HFF-Myc (cell line): ENCODE results near the gene TENM4.

Experiments used
- DNase-seq: peaks from one replicate; pipeline ENCODE4 v3.0.0-alpha.2; 2011; ENCODE audit warnings: low read depth; ENCODE audit errors: extremely low read depth
- H3K4me3 ChIP-seq: replicated peaks from 2 replicates; pipeline ENCODE4 v1.5.1; 2011; ENCODE audit warnings: low read depth, mild to moderate bottlenecking, control low read depth, low read length
- TF ChIP-seq, protein P1 (sequence below): IDR thresholded peaks from 2 replicates; pipeline ENCODE4 v1.5.1; 2012; ENCODE audit warnings: mild to moderate bottlenecking, low read depth, low read length, control low read depth; ENCODE audit errors: missing control alignments

Gene TENM4

DNA sequence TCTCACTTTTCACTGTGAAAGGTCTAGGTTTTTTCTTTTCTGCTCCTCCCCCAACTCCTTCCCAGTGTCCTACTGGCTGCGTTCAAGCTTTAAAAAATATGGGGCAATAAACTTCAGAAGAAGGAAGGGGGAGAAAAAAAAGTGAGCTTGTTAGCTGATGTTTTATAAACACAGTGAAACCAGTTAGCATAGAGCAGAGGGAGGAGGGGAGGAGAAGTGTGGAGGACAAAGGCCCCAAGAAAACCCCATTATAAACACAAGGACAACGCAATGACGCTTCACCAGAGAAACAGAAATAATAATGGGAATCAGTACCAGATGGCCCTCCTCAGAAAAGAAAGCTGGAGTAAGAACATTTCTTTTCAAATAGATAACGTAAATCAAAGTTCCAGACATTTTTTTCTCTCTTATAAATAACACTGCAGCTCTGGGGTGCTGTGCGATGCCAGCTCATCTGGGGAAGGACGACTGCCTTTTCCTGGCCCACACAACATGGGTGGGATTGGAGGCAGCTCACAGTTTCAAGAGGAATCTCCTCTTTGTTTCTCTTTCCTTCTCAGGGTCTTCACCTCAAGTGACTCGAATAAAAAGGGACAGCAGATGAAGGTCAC is 630.8 kb downstream of the TENM4 start:
- H3K4me3 ChIP-seq, result no peak overlapping the region
- peak; percentile 78 for DNase-seq
- TF ChIP-seq, protein P1, sequence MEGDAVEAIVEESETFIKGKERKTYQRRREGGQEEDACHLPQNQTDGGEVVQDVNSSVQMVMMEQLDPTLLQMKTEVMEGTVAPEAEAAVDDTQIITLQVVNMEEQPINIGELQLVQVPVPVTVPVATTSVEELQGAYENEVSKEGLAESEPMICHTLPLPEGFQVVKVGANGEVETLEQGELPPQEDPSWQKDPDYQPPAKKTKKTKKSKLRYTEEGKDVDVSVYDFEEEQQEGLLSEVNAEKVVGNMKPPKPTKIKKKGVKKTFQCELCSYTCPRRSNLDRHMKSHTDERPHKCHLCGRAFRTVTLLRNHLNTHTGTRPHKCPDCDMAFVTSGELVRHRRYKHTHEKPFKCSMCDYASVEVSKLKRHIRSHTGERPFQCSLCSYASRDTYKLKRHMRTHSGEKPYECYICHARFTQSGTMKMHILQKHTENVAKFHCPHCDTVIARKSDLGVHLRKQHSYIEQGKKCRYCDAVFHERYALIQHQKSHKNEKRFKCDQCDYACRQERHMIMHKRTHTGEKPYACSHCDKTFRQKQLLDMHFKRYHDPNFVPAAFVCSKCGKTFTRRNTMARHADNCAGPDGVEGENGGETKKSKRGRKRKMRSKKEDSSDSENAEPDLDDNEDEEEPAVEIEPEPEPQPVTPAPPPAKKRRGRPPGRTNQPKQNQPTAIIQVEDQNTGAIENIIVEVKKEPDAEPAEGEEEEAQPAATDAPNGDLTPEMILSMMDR, result no peak

DNA sequence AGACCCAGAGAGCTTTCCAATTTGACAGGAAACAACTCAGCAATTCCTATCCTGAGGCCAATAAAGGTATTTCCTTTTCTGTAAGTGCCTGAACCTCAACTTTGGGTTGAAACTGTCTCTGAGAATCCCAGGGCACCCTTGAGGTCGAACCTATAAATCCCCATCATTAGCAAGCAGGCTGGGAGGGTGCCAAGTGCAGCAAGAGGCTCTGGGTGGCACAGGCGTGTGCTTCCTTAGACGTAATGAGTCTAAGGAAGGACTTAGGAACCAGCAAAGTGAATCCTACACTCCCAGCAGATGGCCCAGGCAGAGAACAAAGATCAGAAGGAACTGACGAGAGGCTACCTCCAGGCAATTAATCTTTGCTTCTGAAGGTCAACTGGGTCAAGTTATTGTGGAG is 631.9 kb downstream of the TENM4 start:
- no peak overlapping the region for H3K4me3 ChIP-seq
- no peak for DNase-seq
- TF ChIP-seq, protein P1, result no peak

DNA sequence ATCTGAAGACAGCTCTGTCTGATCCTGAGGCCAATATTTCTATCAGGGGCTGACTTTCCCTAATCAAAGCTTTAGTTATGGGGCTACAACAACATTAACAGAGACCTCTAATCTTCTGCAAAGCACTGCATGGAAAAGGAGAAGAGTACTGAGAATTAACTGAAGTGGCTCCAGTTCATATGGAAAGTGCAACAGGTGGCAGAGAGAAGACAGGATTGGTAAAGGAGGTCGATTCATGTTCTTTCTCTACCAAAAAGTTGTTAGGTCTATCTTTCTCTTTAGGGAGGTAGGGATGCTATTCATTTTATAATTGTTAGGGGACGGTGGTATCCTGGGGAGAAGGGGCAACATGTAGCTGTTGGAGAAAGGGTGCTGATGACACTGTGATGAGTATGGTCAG is 633.5 kb downstream of the TENM4 start:
- no peak for DNase-seq
- TF ChIP-seq, protein P1, result no peak
- no peak overlapping the region for H3K4me3 ChIP-seq

- TF ChIP-seq, protein P1, result no peak
- no peak overlapping the region for H3K4me3 ChIP-seq
- DNase-seq, result peak; percentile 75
Observed at GRCh38 chr11:78806214-78807004, 634.4 kb downstream of the TENM4 start.

DNA sequence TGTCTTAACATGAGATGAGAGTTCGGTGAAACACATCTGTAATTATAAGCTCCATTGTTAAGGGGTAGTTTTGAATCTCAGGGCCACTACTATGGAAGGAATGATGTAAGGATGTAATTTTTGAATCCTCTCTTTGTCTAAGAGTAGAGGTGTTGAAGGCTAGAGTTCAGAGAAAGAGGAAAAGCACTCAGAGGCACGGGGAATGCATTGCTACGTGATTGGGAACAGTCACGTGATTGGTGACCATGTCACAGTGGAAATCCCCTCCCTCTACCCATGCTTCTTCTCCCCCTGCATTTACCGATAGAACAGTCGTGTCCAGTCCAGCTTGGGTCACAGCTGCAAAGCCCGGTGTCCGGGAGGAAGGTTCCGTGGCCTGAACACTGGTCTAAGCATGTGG is 635.8 kb downstream of the TENM4 start:
- H3K4me3 ChIP-seq, result no peak overlapping the region
- DNase-seq, result no peak
- TF ChIP-seq, protein P1, result no peak

DNA sequence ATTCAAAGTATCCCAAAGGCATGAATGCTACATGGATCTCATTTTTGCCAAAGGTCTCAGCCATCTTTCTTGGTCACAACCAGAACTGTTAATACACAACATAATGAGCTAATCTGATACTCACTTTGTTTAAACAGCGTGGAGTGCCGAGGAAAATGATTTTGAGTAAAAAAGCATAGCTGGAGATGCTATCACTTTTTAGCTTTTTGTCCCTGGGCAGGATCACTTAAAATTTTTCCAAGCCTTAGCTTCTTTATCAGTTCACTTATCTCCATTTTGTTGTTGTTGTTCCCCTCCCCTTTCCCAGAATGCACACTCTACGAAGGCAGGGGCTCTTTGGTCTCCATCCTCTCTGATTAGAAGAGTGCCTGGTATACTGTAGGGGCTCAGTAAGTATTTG is 636.8 kb downstream of the TENM4 start:
- no peak for DNase-seq
- no peak overlapping the region for H3K4me3 ChIP-seq

More for the DNA sequence above, 636.8 kb downstream of the TENM4 start:
- TF ChIP-seq, protein P1, result no peak
